Hepatic stellate cell (primary cell): ENCODE data around the gene HRH2.
"Not testable (repeated sequence)": the region's sequence is repeated elsewhere in the genome, so short reads cannot be mapped to it uniquely, and the experiment has no call there.

Source experiments
- DNase-seq: peaks from one replicate; pipeline ENCODE4 v3.0.0; 2011; ENCODE audit warnings: low spot score

Gene HRH2

GRCh38 chr5:175741556-175741955 is 83.7 kb downstream of the HRH2 start:
- no peak for DNase-seq

GRCh38 chr5:175742290-175742994 is 84.6 kb downstream of the HRH2 start:
- DNase-seq = no peak

DNA sequence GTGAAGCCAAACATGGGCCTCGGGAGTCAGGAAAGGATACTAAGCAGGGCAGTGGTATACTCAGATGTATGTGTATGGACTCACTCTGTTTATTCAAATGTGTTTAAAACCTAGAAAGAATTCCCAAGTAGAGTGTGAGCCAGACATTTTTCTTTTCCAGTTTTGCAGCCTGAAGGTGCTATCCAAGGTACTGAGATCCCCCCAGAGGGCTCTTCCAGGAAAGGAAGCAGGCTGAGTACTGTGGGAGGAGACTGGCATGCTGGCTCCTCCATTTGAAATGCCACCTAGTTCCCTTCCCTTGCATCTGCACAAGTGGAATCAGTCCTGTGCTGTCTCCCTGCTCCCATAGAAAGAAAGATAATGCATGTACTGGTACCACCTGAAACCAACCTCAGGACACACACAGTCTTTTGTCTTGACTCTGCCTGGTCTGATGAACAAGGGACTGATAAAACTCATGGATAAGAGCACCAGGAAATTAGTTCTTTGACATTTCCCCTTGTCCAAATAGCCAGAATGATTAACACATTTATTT is 85.9 kb downstream of the HRH2 start:
- no peak for DNase-seq

- no peak for DNase-seq
Measured at GRCh38 chr5:175745210-175745609, 87.3 kb downstream of the HRH2 start.

GRCh38 chr5:175746851-175747250 is 89.0 kb downstream of the HRH2 start:
- no peak for DNase-seq

DNA sequence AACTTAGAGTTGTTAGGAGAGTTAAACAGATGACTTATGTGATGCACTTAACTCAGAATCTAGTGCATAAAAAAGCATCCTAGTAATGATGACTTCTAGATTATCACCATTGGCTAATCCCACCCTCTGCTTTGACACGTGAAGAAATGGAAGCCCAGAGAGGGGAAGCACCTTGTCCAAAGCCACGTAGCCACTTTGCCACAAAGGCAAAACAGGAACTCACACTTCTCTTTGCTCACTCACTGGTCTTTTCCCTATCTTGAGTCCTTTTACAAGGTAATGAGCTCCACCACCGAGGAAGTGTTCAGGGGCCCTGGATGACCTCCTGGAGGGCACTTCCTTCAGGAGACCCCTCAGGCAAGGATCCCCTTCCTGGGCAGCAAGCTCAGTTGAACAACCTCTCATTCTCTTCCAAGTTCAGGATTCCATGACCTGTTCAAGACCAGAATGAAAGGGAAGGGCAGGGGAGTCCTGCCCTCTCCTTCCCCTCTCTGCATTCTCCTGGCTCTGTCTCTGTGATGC is 89.7 kb downstream of the HRH2 start:
- no peak for DNase-seq

- DNase-seq = no peak
Measured at GRCh38 chr5:175748650-175749049, 90.8 kb downstream of the HRH2 start.

GRCh38 chr5:175749591-175749990 is 91.7 kb downstream of the HRH2 start:
- DNase-seq = no peak

GRCh38 chr5:175750511-175750931 is 92.7 kb downstream of the HRH2 start:
- no peak for DNase-seq

DNA sequence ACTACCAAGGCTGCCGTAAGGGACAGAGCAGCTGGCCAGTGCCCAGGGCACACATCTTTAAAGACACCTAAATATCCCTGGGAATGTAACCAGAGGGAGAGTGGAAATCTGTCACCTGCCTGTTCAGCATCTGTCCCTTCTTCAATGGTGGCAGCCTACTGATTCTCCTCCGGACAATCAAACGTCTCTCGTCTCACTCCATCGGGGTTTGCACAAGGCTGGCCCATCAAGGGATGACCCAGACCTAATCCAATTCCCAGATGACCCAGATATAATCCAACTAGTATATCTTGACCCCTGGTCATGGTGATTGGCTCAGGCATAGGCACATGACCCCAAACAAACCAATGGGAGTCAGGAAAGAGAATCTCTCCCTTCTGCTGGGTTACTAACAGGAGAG is 93.5 kb downstream of the HRH2 start:
- no peak for DNase-seq

DNA sequence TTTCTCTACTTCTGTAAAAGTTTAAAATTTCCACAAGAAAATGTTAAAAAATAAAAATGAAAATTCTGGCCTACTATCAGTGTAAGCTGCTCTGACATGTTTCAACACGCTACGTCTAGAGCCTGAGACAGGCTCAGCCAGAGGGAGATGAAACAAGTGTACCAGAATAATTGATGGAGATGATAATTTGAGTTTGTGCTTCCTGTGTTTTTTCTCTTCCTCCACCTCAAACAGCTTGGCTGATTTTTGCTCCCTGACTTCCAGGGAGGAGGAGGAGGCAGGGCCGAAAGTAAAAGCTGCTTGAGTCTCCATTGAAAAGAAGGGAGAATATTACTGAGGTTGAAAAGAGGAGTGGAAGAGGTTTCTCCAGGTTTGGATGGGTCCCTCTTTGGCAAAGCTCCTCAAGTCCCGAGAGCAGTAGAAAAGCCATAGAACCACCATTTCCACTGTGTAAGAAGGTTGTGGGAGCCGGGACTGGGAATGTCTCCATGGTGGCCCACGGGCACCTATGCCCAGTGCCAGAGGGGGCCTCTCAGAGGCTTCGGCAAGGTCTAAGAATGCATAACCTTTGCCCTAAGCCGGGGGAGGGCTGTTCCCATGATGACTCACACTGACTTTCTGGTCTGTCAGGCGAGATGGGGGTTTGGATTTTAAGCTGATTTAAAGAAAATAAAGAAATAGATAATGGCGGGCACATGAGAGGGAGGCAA is 95.1 kb downstream of the HRH2 start:
- no peak for DNase-seq

DNA sequence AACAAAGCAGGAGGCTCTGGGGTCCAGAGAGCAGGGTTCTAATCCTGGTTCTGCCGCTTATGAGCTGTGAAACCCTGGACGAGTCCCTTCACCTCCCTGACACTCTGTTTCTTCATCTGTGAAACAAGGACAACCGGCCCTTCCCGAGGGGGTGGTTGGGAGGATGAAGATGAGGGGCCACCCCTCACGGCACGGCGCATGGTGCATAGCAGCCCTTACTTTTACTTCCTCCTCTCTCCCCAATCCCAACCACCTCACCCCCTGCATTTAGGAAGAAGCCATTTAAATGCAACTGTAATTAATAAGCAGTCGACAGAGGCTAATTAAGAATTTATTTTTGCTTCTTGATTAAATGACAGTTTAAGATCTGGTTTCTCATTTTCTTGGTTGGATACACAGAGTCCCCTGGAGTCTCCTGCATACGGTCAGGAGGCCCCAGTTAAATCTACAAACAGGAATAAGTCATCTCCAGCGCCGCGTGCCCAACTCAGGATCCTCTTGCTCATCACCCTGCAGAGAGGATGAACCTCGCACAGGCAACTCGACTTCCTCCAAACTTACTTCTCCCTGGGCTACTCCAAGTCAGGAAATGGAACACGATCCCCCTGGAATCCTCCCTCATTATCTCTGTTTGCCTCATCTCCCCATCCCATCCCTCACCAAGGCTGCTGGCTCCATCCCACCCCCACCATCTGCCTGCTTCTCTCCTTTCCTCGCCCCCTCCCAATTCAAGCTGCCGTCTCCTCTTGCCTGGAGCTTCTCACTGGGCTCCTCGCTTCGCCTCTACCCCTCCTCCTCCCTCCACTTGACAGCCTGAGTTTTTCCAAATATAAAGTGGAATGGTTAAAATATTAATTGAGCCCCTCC is 95.9 kb downstream of the HRH2 start:
- no peak for DNase-seq

GRCh38 chr5:175759991-175760390 is 102.1 kb downstream of the HRH2 start:
- DNase-seq = not testable (repeated sequence)
